Fibroblast of peridontal ligament (primary cell): ENCODE data around the gene NOS1AP.

Experiments used
- DNase-seq: peaks from one replicate; pipeline ENCODE4 v3.0.0-alpha.2; 2010; ENCODE audit errors: extremely low read depth

NOS1AP gene

GRCh38 chr1:162088281-162088969 lies 18.9 kb downstream of the NOS1AP start:
- DNase-seq = no peak

- no peak for DNase-seq
Observed at GRCh38 chr1:162089748-162090147, 20.3 kb downstream of the NOS1AP start.

- no peak for DNase-seq
Observed at GRCh38 chr1:162090378-162090777, 20.9 kb downstream of the NOS1AP start.

- no peak for DNase-seq
Observed at GRCh38 chr1:162091681-162092524, 22.4 kb downstream of the NOS1AP start.

- no peak for DNase-seq
Observed at GRCh38 chr1:162093095-162093494, 23.6 kb downstream of the NOS1AP start.

DNA sequence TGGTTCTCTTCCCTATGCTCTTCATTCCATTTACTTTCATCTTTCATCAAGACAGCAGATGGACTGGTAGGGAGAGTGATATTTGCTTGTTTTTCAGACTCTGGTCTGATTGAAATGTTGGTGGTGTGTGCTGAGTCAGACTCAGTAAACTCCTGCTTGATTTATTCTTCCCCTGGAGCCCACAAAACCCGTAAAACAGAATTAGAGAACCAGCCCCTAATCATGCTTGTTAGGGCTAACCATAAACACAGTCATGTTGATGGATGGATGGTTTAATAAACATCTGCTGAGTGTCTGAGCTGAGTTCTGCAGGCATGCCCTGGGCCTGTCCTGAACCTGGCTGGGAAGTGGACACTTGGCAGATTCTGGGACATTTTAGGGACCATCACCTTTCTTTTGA lies 24.8 kb downstream of the NOS1AP start:
- DNase-seq = peak; percentile 4

DNA sequence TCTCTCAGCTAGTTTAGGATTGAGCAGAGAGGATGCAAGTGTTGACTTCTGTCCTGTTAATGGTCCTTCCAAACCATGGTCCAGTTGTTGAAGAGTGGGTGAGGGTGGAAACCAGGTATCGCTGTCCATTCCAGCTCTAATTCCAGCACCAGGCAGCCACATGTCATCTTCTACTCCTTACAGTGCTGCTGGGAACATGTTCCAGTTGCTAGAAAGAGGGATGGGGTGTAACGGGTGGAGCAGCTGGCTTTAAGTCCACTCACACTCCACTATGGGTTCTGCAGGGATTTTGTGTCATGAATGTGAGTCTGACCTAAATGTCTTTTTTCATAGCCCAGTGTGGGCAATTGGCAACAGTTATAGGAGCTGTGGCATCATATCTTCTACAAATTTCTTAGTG lies 25.2 kb downstream of the NOS1AP start:
- no peak for DNase-seq

DNA sequence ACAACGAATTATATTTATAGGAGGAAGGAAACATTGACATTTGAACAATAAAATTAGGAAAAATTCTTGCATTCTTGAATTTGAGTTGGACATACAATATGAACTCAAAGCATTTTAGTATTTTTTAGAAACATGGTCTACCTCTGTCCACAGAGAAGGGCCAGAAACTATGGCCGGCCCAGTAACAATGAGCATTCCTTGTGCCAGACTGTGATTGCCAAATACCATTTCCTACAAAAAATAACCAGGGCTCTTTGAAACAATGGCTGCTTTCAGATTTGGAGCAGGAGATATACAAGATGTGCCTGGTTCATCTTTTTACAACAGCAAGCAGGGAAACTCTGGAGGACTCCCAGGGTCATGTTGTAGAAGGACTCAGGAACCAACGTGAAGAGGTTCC lies 38.4 kb downstream of the NOS1AP start:
- DNase-seq = no peak

GRCh38 chr1:162108426-162108825 lies 38.9 kb downstream of the NOS1AP start:
- DNase-seq = no peak

DNA sequence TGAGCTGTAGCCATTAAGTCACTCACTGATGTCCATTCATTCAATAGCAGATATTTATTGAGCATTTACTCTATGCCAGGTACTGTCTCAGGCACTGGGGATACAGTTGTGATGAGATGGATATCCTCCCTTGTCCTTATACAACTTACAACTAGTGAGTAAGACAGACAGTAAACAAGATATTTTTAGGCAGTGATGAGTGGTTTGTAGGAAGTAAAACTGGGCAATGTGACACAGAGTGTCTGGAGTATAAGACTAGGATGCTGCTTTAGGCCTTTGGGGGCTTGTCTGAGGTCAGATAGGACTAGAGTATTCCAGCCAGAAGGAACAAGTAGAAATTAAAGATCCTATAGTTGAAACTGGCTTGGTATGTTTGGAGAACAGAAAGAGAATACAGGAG lies 41.4 kb downstream of the NOS1AP start:
- DNase-seq = no peak

DNA sequence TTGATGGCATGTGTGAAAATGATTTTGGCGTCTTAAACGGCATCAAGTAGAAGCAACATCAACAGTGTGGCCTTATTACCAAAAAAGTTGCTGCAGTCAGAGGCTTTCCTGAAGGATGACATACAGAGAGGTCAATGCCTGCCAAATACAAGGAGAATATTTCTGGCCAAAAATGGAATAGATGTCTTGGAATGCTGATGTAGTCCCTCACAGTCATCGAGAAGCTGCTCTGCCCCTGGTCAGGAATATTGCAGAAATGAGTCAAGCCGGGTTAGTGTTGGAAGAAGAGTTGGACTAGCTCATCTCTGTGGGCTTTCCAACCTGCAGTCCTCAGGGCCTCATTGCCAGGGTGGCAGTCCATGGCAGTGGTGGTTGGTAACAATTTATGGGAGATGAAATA lies 42.1 kb downstream of the NOS1AP start:
- no peak for DNase-seq

DNA sequence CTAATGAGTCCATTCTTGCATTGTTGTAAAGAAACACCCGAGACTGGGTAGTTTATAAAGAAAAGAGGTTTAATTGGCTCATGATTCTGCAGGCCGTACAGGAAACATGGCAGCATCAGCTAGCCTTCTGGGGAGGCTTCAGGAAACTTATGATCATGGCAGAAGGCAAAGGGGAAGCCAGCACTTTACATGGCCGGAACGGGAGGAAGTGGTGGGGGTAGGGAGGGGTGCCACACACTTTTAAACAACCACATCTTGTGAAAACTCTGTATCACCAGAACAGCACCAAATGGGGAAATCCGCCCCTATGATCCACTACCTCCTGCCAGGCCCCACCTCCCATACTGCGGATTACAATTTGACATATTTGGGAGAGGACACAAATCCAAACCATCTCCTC lies 43.9 kb downstream of the NOS1AP start:
- DNase-seq = no peak

GRCh38 chr1:162117039-162117774 lies 47.7 kb downstream of the NOS1AP start:
- no peak for DNase-seq

- no peak for DNase-seq
Observed at GRCh38 chr1:162118063-162118462, 48.6 kb downstream of the NOS1AP start.

DNA sequence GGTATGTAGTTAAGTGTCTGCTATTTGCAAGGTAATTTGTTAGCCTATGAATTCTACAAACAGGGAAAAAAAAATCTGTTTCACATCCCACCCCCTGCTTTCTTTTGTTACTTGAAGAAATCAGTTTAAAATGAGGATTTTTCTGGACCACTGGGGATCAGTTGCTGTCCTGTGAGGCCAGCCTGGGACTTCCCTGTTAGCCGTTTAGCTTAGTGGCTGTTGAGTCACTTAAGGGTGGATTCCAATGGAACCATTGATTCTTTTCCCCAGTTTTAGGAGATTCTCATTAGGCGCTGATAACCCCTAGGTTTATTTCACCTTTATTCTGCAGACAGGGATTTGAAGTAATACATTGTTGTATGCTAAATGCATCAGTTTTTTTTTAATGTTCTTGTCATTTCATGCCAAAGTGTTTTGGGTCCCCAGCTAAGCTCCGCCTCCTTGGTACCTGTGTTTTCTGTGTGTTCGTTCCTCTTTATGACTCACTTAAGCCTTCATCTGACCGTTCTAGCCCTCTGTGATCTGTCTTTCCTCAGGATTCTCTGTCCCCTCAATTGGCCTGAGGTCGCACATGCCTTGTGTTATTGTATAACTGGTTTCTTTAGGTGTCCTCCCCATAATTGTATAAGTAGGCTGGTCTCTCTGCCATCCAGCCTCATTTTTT lies 59.3 kb downstream of the NOS1AP start:
- no peak for DNase-seq

DNA sequence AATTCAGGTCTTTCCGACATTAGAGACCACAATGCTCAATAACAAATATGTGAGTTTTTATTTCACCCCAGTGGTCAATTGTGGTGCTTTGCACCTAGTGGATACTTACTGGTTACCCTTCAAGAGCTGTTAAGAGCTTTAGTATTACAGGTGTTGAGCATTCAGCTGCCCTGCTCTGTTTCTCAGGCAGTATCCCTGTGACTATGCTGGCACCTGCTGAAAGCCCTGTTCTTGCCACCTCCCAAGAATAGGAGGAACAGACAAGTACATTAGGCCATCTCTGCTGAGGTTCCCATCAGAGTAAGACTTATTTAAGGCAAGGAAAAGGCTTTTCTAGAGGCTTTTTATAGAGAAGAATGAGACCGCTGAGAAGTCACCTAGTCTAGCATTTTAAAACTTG lies 60.8 kb downstream of the NOS1AP start:
- DNase-seq = no peak

- DNase-seq = no peak
Observed at GRCh38 chr1:162131400-162132321, 62.2 kb downstream of the NOS1AP start.

DNA sequence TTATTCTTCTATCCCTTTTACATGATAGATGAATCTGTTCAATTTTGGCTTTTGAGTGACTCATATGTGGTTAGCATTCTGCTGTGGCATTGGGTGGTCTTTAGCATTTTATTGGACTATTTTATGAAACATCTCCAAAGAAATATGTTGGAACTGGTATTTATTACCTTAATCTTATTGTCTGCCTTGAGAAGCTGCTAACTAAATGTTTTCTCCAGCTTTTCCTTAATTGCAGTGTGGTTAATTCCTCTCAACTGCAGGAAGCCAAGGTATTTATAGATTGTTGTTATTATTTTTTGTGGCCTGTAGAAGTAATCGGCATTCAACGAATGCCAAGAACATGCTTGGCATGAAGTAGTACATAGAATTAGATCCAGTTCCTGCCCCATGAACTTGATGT lies 64.1 kb downstream of the NOS1AP start:
- no peak for DNase-seq

DNA sequence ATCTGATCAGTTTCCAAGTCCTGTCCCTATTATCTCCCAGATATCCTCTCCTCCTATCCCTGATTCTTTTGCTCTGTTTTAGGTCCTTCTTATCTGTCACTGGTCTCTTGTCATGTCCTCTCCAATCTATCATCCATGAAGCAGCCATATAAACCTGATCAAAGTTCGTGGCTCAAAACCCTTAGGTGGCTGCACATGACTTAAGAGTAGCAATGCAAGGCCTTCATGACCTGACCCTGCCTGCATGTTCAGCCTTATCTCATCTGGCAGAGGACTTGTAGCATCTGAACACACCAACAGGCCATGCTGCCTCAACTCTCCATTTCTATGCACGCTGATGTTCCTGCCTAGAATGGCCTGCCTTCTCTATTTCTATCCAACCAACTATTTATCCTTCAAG lies 65.2 kb downstream of the NOS1AP start:
- no peak for DNase-seq

- DNase-seq = no peak
Observed at GRCh38 chr1:162135271-162135775, 65.8 kb downstream of the NOS1AP start.

GRCh38 chr1:162136760-162137159 lies 67.3 kb downstream of the NOS1AP start:
- DNase-seq = peak; percentile 57
